Stimulated activated CD4-positive, alpha-beta T cell treated with anti-CD3 and anti-CD28 coated beads, Interleukin-15, amount 100 ng/mL, for 48 hours (primary cell): Measurements from ENCODE around the gene TSPEAR.

Experiments used
- DNase-seq, 2 donors: peaks; one replicate each; pipeline ENCODE4 v3.0.0-alpha.2; 2020; ENCODE audit warnings: low read depth in 2 of 2

TSPEAR gene

GRCh38 chr21:44515359-44516165 lies 195.8 kb downstream of the TSPEAR start:
- no peak for DNase-seq

- no peak for DNase-seq
Measured at GRCh38 chr21:44514746-44515358, 196.5 kb downstream of the TSPEAR start.

GRCh38 chr21:44514218-44514520 lies 197.2 kb downstream of the TSPEAR start:
- no peak for DNase-seq

GRCh38 chr21:44513389-44514217 lies 197.8 kb downstream of the TSPEAR start:
- DNase-seq, result no peak

- DNase-seq, result no peak
Measured at GRCh38 chr21:44512496-44513388, 198.6 kb downstream of the TSPEAR start.

- DNase-seq, result no peak
Measured at GRCh38 chr21:44511938-44512275, 199.5 kb downstream of the TSPEAR start.

- no peak for DNase-seq
Measured at GRCh38 chr21:44511219-44511937, 200.0 kb downstream of the TSPEAR start.

GRCh38 chr21:44510508-44511218 lies 200.7 kb downstream of the TSPEAR start:
- DNase-seq, result peak; percentile 53 to 65

GRCh38 chr21:44510109-44510507 lies 201.3 kb downstream of the TSPEAR start:
- DNase-seq, result no peak

- DNase-seq, result no peak
Measured at GRCh38 chr21:44509539-44509938, 201.8 kb downstream of the TSPEAR start.

- no peak for DNase-seq
Measured at GRCh38 chr21:44508711-44509445, 202.5 kb downstream of the TSPEAR start.

- DNase-seq, result no peak
Measured at GRCh38 chr21:44508426-44508710, 203.0 kb downstream of the TSPEAR start.

GRCh38 chr21:44507673-44508425 lies 203.5 kb downstream of the TSPEAR start:
- no peak for DNase-seq

- no peak for DNase-seq
Measured at GRCh38 chr21:44506279-44507255, 204.8 kb downstream of the TSPEAR start.

GRCh38 chr21:44505673-44506278 lies 205.6 kb downstream of the TSPEAR start:
- DNase-seq, result no peak

GRCh38 chr21:44503901-44504399 lies 207.4 kb downstream of the TSPEAR start:
- no peak for DNase-seq
